OCI-LY3 (cell line): ENCODE measurements around the gene OSBPL8.

Experiments
- CTCF ChIP-seq: fragments of 200-600, 300-600 bp; sonication (generic); IDR thresholded peaks from 2 replicates; pipeline ENCODE4 v1.5.1; 2014; ENCODE audit warnings: antibody characterized with exemption, low read length, low read depth
- EZH2phosphoT487 ChIP-seq: fragments of 200-600 bp; shearing (Covaris generic); IDR thresholded peaks from 2 replicates; pipeline ENCODE4 v1.6.1; 2018; ENCODE audit warnings: antibody characterized with exemption, mixed run types, low read depth

GRCh38 chr12:76542908-76543307 is 16.7 kb downstream of the OSBPL8 start:
- TF ChIP-seq CTCF (no peak), EZH2phosphoT487 (no peak)
